ENCODE measurements around the gene CDKAL1. TPM values are rescaled to one million over a fixed set of nuclear protein-coding genes. Genes with fewer than 3 reads are reported as not detected.

CDKAL1 gene
- polyA plus RNA-seq, 1 donor from 2014 or later: 29.2 TPM

GRCh38 chr6:21199262-21199661 lies 665.0 kb downstream of the CDKAL1 start:
- Mint-ChIP-seq H3K36me3 (peaks cover 15% of the 10 kb centered on the region), H3K4me3 (peak overlapping the region in 1 of 4 donors; percentile 43), H3K27me3 (no peaks in the 10 kb centered on the region), H3K4me1 (peaks cover 15 to 23% (median 22%) of the 10 kb centered on the region in 3 donors), H3K9me3 (no peaks in the 10 kb centered on the region), H3K27ac (peak overlapping the region in 1 of 3 donors; percentile 16)

GRCh38 chr6:21200134-21200870 lies 666.0 kb downstream of the CDKAL1 start:
- peaks cover 0 to 7% (median 2%) of the 10 kb centered on the region in 3 donors for H3K9me3 Mint-ChIP-seq
- peaks cover 15% of the 10 kb centered on the region for H3K36me3 Mint-ChIP-seq
- H3K27ac Mint-ChIP-seq: no peak overlapping the region

GRCh38 chr6:21201187-21201586 lies 666.9 kb downstream of the CDKAL1 start:
- peaks cover 0 to 8% (median 2%) of the 10 kb centered on the region in 3 donors for H3K9me3 Mint-ChIP-seq
- H3K4me3 Mint-ChIP-seq: no peak overlapping the region
- H3K27me3 Mint-ChIP-seq: no peaks in the 10 kb centered on the region
- H3K27ac Mint-ChIP-seq: no peak overlapping the region
- H3K36me3 Mint-ChIP-seq: peaks cover 17% of the 10 kb centered on the region
- peaks cover 14 to 23% (median 17%) of the 10 kb centered on the region in 3 donors for H3K4me1 Mint-ChIP-seq

More at GRCh38 chr6:21200134-21200870, 666.0 kb downstream of the CDKAL1 start:
- H3K4me3 Mint-ChIP-seq: peak overlapping the region in 1 of 4 donors; percentile 30
- H3K27me3 Mint-ChIP-seq: no peaks in the 10 kb centered on the region
- peaks cover 14 to 23% (median 22%) of the 10 kb centered on the region in 3 donors for H3K4me1 Mint-ChIP-seq

- no peak overlapping the region for H3K4me3 Mint-ChIP-seq
- H3K27ac Mint-ChIP-seq: no peak overlapping the region
- H3K4me1 Mint-ChIP-seq: peaks cover 14 to 19% (median 17%) of the 10 kb centered on the region in 3 donors
- no peaks in the 10 kb centered on the region for H3K27me3 Mint-ChIP-seq
- H3K36me3 Mint-ChIP-seq: peaks cover 14% of the 10 kb centered on the region
- H3K9me3 Mint-ChIP-seq: peaks cover 0 to 8% (median 2%) of the 10 kb centered on the region in 3 donors
These were observed 667.5 kb downstream of the CDKAL1 start for GRCh38 chr6:21201637-21202350.

- Mint-ChIP-seq H3K9me3 (peaks cover 0 to 8% (median 2%) of the 10 kb centered on the region in 3 donors), H3K4me3 (no peak overlapping the region), H3K36me3 (peaks cover 14% of the 10 kb centered on the region), H3K27me3 (no peaks in the 10 kb centered on the region), H3K4me1 (peaks cover 14 to 15% (median 14%) of the 10 kb centered on the region in 3 donors), H3K27ac (no peak overlapping the region)
These were observed 668.3 kb downstream of the CDKAL1 start for GRCh38 chr6:21202521-21202920.

- Mint-ChIP-seq H3K27ac (no peak overlapping the region), H3K4me3 (no peak overlapping the region), H3K27me3 (no peaks in the 10 kb centered on the region), H3K4me1 (peaks cover 2 to 13% (median 11%) of the 10 kb centered on the region in 3 donors), H3K36me3 (peaks cover 14% of the 10 kb centered on the region), H3K9me3 (peaks cover 0 to 8% (median 2%) of the 10 kb centered on the region in 3 donors)
These were observed 670.7 kb downstream of the CDKAL1 start for GRCh38 chr6:21204951-21205350.

GRCh38 chr6:21208081-21208795 lies 674.0 kb downstream of the CDKAL1 start:
- H3K9me3 Mint-ChIP-seq: peaks cover 2 to 15% (median 5%) of the 10 kb centered on the region in 3 donors
- H3K27me3 Mint-ChIP-seq: no peaks in the 10 kb centered on the region
- H3K27ac Mint-ChIP-seq: no peak overlapping the region
- peaks cover 3 to 17% (median 12%) of the 10 kb centered on the region in 3 donors for H3K4me1 Mint-ChIP-seq
- H3K4me3 Mint-ChIP-seq: peak overlapping the region in 1 of 4 donors; percentile 77
- H3K36me3 Mint-ChIP-seq: peaks cover 9% of the 10 kb centered on the region

GRCh38 chr6:21208796-21209186 lies 674.5 kb downstream of the CDKAL1 start:
- peaks cover 2 to 15% (median 5%) of the 10 kb centered on the region in 3 donors for H3K9me3 Mint-ChIP-seq
- no peak overlapping the region for H3K27ac Mint-ChIP-seq
- no peaks in the 10 kb centered on the region for H3K27me3 Mint-ChIP-seq
- H3K4me3 Mint-ChIP-seq: no peak overlapping the region
- H3K4me1 Mint-ChIP-seq: peaks cover 3 to 21% (median 17%) of the 10 kb centered on the region in 3 donors
- peaks cover 9% of the 10 kb centered on the region for H3K36me3 Mint-ChIP-seq

GRCh38 chr6:21213492-21213891 lies 679.2 kb downstream of the CDKAL1 start:
- H3K36me3 Mint-ChIP-seq: peaks cover 9% of the 10 kb centered on the region
- no peak overlapping the region for H3K4me3 Mint-ChIP-seq
- H3K27ac Mint-ChIP-seq: no peak overlapping the region
- H3K4me1 Mint-ChIP-seq: peaks cover 5 to 9% (median 8%) of the 10 kb centered on the region in 3 donors
- H3K27me3 Mint-ChIP-seq: no peaks in the 10 kb centered on the region
- peaks cover 0 to 7% (median 5%) of the 10 kb centered on the region in 3 donors for H3K9me3 Mint-ChIP-seq

GRCh38 chr6:21214738-21215448 lies 680.6 kb downstream of the CDKAL1 start:
- Mint-ChIP-seq H3K4me1 (peaks cover 5 to 8% (median 6%) of the 10 kb centered on the region in 3 donors), H3K36me3 (peaks cover 6% of the 10 kb centered on the region), H3K4me3 (no peak overlapping the region), H3K27me3 (no peaks in the 10 kb centered on the region), H3K27ac (no peak overlapping the region), H3K9me3 (peaks cover 0 to 7% (median 5%) of the 10 kb centered on the region in 3 donors)

- no peaks in the 10 kb centered on the region for H3K9me3 Mint-ChIP-seq
- H3K27me3 Mint-ChIP-seq: no peaks in the 10 kb centered on the region
- H3K4me3 Mint-ChIP-seq: no peak overlapping the region
- H3K4me1 Mint-ChIP-seq: peaks cover 0 to 2% (median 0%) of the 10 kb centered on the region in 3 donors
- peaks cover 12% of the 10 kb centered on the region for H3K36me3 Mint-ChIP-seq
- H3K27ac Mint-ChIP-seq: no peak overlapping the region
These were observed 685.0 kb downstream of the CDKAL1 start for GRCh38 chr6:21219241-21219640.

GRCh38 chr6:21219856-21220255 lies 685.6 kb downstream of the CDKAL1 start:
- Mint-ChIP-seq H3K9me3 (no peaks in the 10 kb centered on the region), H3K4me1 (no peaks in the 10 kb centered on the region), H3K36me3 (peaks cover 9% of the 10 kb centered on the region)

GRCh38 chr6:21220271-21220987 lies 686.2 kb downstream of the CDKAL1 start:
- no peaks in the 10 kb centered on the region for H3K27me3 Mint-ChIP-seq
- no peaks in the 10 kb centered on the region for H3K4me1 Mint-ChIP-seq
- H3K36me3 Mint-ChIP-seq: peaks cover 9% of the 10 kb centered on the region
- no peak overlapping the region for H3K4me3 Mint-ChIP-seq
- H3K27ac Mint-ChIP-seq: no peak overlapping the region
- no peaks in the 10 kb centered on the region for H3K9me3 Mint-ChIP-seq

More at GRCh38 chr6:21219856-21220255, 685.6 kb downstream of the CDKAL1 start:
- Mint-ChIP-seq H3K4me3 (no peak overlapping the region), H3K27ac (no peak overlapping the region), H3K27me3 (no peaks in the 10 kb centered on the region)

GRCh38 chr6:21222656-21223055 lies 688.4 kb downstream of the CDKAL1 start:
- H3K4me3 Mint-ChIP-seq: no peak overlapping the region
- no peaks in the 10 kb centered on the region for H3K4me1 Mint-ChIP-seq
- H3K36me3 Mint-ChIP-seq: peaks cover 12% of the 10 kb centered on the region
- no peaks in the 10 kb centered on the region for H3K27me3 Mint-ChIP-seq
- no peaks in the 10 kb centered on the region for H3K9me3 Mint-ChIP-seq
- H3K27ac Mint-ChIP-seq: no peak overlapping the region
